Right forelimb (tissue), 1 donor: Measurements from ENCODE around the gene NTF3.

Source experiments
- DNase-seq: peaks from one replicate; pipeline ENCODE4 v3.0.0-alpha.2; 2018

The NTF3 gene

DNA sequence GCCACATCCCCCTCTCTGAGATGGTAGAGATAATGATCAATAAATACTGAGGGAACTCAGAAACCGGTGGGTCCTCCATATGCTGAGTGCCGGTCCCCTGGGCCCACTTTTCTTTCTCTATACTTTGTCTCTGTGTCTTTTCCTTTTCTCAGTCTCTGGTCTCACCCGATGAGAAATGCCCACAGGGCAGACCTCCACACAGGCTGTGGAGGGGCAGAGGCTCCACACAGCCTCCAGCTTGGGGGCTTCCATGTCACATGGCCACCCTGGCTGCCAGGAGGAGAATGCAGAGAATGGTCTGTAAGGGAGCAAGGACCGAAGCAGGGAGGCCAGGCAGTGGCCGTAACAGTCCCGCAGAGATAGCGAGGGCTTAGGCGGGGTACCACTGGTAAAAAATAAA is 105.9 kb downstream of the NTF3 start:
- DNase-seq = no peak
